DOHH2 (cell line): ENCODE results near the gene SF3B2.

ENCODE experiments used
- H3F3A ChIP-seq: fragments of 200-600 bp; sonication (generic), shearing (Covaris generic); 2 replicates; pipeline ENCODE4 v1.6.0; 2016; ENCODE audit warnings: antibody characterized with exemption, mild to moderate bottlenecking; ENCODE audit not compliant: control insufficient read depth, insufficient read depth
- H3K27ac ChIP-seq: fragments of 200-600 bp; sonication (generic); 2 replicates; pipeline ENCODE4 v1.5.1; 2014; ENCODE audit warnings: low read depth, mild to moderate bottlenecking, low read length, moderate library complexity
- H3K27me3 ChIP-seq: fragments of 200-600 bp; sonication (generic); 2 replicates; pipeline ENCODE4 v1.6.1; 2014; ENCODE audit warnings: mild to moderate bottlenecking, low read length, mixed read lengths; ENCODE audit not compliant: control insufficient read depth
- H3K36me3 ChIP-seq: fragments of 200-600 bp; sonication (generic); 2 replicates; pipeline ENCODE4 v1.6.1; 2014; ENCODE audit warnings: mild to moderate bottlenecking, low read length, moderate library complexity, mixed read lengths; ENCODE audit not compliant: control insufficient read depth
- H3K4me1 ChIP-seq: fragments of 200-600 bp; sonication (generic); 2 replicates; pipeline ENCODE4 v1.6.1; 2014; ENCODE audit warnings: mild to moderate bottlenecking, low read length, mixed read lengths; ENCODE audit not compliant: control insufficient read depth
- H3K4me2 ChIP-seq: fragments of 200-600 bp; sonication (generic); 2 replicates; pipeline ENCODE4 v1.6.0; 2014; ENCODE audit warnings: mild to moderate bottlenecking, low read length, moderate library complexity
- H3K4me3 ChIP-seq: fragments of 200-600 bp; sonication (generic); 2 replicates; pipeline ENCODE4 v1.5.1; 2014; ENCODE audit warnings: mild to moderate bottlenecking, low read length, mixed read lengths
- H3K79me2 ChIP-seq: fragments of 200-600 bp; sonication (generic); 2 replicates; pipeline ENCODE4 v1.6.1; 2014; ENCODE audit warnings: mild to moderate bottlenecking, low read length, mixed read lengths; ENCODE audit not compliant: control insufficient read depth
- H3K9me2 ChIP-seq: fragments of 200-600 bp; sonication (generic); replicated peaks from 2 replicates; pipeline ENCODE4 v1.6.1; 2014; ENCODE audit warnings: mild to moderate bottlenecking, low read length, mixed read lengths; ENCODE audit not compliant: control insufficient read depth
- H3K9me3 ChIP-seq: fragments of 200-600 bp; sonication (generic); 2 replicates; pipeline ENCODE4 v1.6.1; 2014; ENCODE audit warnings: antibody characterized with exemption, low read length, mixed read lengths; ENCODE audit not compliant: control insufficient read depth, insufficient read depth
- H4K20me1 ChIP-seq: fragments of 200-600 bp; sonication (generic); 2 replicates; pipeline ENCODE4 v1.6.0; 2014; ENCODE audit warnings: low read depth, mild to moderate bottlenecking, antibody characterized with exemption, low read length, moderate library complexity; ENCODE audit not compliant: control insufficient read depth, insufficient read depth
- EZH2phosphoT487 ChIP-seq: fragments of 200-600 bp; sonication (generic); IDR thresholded peaks from 2 replicates; pipeline ENCODE4 v1.6.1; 2017; ENCODE audit warnings: borderline replicate concordance, mild to moderate bottlenecking, antibody characterized with exemption, low read length, moderate library complexity, mixed read lengths
- TF ChIP-seq, protein P1 (sequence below): fragments of 200-600 bp; sonication (generic); IDR thresholded peaks from one replicate; pipeline ENCODE4 v1.5.1; 2014; ENCODE audit warnings: antibody characterized with exemption, mild to moderate bottlenecking, low read depth, low read length; ENCODE audit not compliant: poor library complexity, severe bottlenecking

The SF3B2 gene

DNA sequence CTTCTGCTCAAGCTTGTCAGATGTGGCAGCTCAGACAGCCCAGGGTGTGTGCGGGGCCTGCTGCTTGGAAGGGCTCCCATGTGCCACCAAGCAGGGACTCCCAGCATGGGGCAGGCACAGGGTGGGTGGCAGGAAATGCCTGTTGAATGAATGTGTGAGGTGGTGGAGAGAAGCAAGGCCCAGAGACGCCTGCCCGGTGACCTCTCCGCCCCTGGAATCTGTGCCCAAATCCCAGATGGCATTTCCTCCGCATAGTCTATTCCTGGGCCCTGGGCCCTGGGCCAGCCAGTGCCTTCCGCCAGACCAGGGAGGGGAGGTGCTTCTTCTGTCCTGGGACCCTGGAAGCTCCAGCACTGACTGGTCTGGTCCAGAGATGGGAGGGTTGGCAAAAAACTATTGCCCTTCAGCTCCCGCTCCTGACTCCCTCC is 36.7 kb upstream of the SF3B2 start:
- H3F3A ChIP-seq, result no peaks in the 10 kb centered on the region
- no peaks in the 10 kb centered on the region for H4K20me1 ChIP-seq
- H3K27ac ChIP-seq, result no peak overlapping the region
- 0 out of 2 replicates have a peak, but pooled peaks cover 5% of the 10 kb centered on the region for H3K27me3 ChIP-seq
- no peaks in the 10 kb centered on the region for H3K36me3 ChIP-seq
- H3K79me2 ChIP-seq, result no peaks in the 10 kb centered on the region
- no peaks in the 10 kb centered on the region for H3K9me3 ChIP-seq
- no peak overlapping the region for H3K4me3 ChIP-seq
- H3K9me2 ChIP-seq, result no peaks in the 10 kb centered on the region
- no peak overlapping the region for H3K4me2 ChIP-seq
- no peak for TF ChIP-seq EZH2phosphoT487
- TF ChIP-seq, protein P1, sequence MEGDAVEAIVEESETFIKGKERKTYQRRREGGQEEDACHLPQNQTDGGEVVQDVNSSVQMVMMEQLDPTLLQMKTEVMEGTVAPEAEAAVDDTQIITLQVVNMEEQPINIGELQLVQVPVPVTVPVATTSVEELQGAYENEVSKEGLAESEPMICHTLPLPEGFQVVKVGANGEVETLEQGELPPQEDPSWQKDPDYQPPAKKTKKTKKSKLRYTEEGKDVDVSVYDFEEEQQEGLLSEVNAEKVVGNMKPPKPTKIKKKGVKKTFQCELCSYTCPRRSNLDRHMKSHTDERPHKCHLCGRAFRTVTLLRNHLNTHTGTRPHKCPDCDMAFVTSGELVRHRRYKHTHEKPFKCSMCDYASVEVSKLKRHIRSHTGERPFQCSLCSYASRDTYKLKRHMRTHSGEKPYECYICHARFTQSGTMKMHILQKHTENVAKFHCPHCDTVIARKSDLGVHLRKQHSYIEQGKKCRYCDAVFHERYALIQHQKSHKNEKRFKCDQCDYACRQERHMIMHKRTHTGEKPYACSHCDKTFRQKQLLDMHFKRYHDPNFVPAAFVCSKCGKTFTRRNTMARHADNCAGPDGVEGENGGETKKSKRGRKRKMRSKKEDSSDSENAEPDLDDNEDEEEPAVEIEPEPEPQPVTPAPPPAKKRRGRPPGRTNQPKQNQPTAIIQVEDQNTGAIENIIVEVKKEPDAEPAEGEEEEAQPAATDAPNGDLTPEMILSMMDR, result no peak
- H3K4me1 ChIP-seq, result no peaks in the 10 kb centered on the region

DNA sequence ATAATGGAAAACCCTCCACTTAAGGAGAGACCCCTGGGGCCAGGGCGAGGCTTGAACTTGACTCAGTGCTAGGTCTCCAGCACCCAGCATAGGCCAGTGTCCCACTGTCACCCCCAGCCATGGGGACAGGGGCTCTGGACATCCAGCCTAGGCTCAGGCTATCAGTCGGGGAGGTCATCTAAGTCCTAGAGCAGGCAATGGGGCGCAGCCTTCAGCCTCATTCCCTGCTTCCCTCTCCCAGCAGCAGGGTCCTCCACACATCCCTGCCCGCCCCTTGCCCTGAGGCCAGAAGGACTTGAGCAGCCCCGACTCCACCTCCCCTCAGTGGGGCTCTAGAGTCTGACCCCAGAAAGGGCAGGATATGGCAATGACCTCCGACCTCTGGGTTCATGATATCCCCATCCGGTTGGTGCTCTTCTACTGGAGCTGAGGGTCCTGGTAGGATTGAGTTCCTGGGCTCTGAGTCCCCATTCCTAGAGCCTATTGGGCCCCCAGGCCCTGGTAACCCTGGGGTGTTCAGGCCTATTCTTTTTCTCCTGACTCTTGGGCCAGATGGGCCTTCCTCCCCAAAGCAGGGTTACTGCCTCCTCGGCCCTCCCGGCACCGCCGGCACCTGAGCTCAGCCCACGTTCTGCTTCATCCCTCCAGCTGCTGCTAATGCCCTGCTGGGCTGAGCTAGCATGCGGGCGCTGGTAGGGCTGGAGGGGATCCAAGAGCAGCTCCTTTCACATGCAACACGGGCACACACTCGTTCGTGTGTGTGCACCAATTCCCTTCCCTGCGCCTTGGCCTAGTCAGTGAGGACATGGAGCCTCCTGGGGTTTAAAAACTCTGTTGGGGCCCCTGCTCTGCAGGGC is 36.0 kb upstream of the SF3B2 start:
- Histone ChIP-seq H3F3A (no peaks in the 10 kb centered on the region), H3K79me2 (no peaks in the 10 kb centered on the region), H3K9me3 (no peaks in the 10 kb centered on the region), H3K27me3 (0 out of 2 replicates have a peak, but pooled peaks cover 5% of the 10 kb centered on the region), H3K9me2 (no peaks in the 10 kb centered on the region), H3K36me3 (no peaks in the 10 kb centered on the region), H4K20me1 (no peaks in the 10 kb centered on the region), H3K4me3 (no peak overlapping the region), H3K27ac (no peak overlapping the region), H3K4me2 (no peak overlapping the region), H3K4me1 (no peaks in the 10 kb centered on the region)
- no peak for TF ChIP-seq EZH2phosphoT487
- TF ChIP-seq, protein P1, result no peak

DNA sequence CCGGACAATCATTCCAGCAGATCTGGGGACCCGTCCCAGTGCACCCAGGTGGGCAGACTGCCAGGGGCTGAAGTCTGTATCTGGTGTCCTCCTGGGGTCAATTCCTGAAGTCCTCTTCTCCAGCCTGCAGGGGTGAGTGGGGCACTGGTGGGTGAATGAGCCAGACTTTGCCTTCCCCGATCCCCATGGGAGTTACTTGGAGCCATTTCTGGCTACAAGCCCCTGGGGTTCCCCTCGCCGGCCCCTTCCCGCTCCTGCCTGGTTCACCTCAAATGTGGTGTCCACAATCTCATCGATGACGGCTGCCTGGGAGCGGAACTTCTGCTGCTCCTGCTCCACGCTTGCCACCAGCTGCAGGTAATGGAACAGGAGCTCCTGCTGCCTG is 35.4 kb upstream of the SF3B2 start:
- Histone ChIP-seq H3K9me3 (no peaks in the 10 kb centered on the region), H3K27me3 (peaks cover 2% of the 10 kb centered on the region; the same call in 1 of the 2 replicates), H3K79me2 (no peaks in the 10 kb centered on the region), H3K4me1 (no peaks in the 10 kb centered on the region), H3K27ac (no peak overlapping the region), H4K20me1 (no peaks in the 10 kb centered on the region), H3K4me2 (no peak overlapping the region), H3F3A (no peaks in the 10 kb centered on the region), H3K36me3 (no peaks in the 10 kb centered on the region), H3K9me2 (no peaks in the 10 kb centered on the region), H3K4me3 (no peak overlapping the region)
- TF ChIP-seq, protein P1, result no peak
- TF ChIP-seq EZH2phosphoT487, result no peak
